ENCODE measurements around the gene USP7.
"Not testable (repeated sequence)": the region's sequence is repeated elsewhere in the genome, so short reads cannot be mapped to it uniquely, and the experiment has no call there.

DNA sequence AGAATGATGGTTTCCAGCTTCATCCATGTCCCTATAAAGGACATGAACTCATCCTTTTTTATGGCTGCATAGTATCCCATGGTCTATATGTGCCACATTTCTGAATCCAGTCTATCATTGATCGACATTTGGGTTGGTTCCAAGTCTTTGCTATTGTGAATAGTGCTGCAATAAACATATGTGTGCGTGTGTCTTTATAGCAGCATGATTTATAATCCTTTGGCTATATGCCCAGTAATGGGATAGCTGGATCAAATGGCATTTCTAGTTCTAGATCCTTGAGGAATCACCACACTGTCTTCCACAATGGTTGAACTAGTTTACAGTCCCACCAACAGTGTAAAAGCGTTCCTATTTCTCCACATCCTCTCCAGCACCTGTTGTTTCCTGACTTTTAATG lies 12.5 kb upstream of the USP7 start:
- TF ChIP-seq, protein P1, sequence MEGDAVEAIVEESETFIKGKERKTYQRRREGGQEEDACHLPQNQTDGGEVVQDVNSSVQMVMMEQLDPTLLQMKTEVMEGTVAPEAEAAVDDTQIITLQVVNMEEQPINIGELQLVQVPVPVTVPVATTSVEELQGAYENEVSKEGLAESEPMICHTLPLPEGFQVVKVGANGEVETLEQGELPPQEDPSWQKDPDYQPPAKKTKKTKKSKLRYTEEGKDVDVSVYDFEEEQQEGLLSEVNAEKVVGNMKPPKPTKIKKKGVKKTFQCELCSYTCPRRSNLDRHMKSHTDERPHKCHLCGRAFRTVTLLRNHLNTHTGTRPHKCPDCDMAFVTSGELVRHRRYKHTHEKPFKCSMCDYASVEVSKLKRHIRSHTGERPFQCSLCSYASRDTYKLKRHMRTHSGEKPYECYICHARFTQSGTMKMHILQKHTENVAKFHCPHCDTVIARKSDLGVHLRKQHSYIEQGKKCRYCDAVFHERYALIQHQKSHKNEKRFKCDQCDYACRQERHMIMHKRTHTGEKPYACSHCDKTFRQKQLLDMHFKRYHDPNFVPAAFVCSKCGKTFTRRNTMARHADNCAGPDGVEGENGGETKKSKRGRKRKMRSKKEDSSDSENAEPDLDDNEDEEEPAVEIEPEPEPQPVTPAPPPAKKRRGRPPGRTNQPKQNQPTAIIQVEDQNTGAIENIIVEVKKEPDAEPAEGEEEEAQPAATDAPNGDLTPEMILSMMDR (IDR thresholded peaks at IDR 0.05; ENCODE audit: low read length): not testable (repeated sequence)
- not testable (repeated sequence) for TF ChIP-seq EZH2phosphoT487 (IDR thresholded peaks at IDR 0.05; ENCODE audit: low read length)
